DOHH2 (cell line): ENCODE data around the gene FAAH.

Source experiments
- H3F3A ChIP-seq: fragments of 200-600 bp; sonication (generic), shearing (Covaris generic); 2 replicates; pipeline ENCODE4 v1.6.0; 2016; ENCODE audit warnings: antibody characterized with exemption, mild to moderate bottlenecking; ENCODE audit not compliant: control insufficient read depth, insufficient read depth
- H3K27ac ChIP-seq: fragments of 200-600 bp; sonication (generic); 2 replicates; pipeline ENCODE4 v1.5.1; 2014; ENCODE audit warnings: low read depth, mild to moderate bottlenecking, low read length, moderate library complexity
- H3K27me3 ChIP-seq: fragments of 200-600 bp; sonication (generic); 2 replicates; pipeline ENCODE4 v1.6.1; 2014; ENCODE audit warnings: mild to moderate bottlenecking, low read length, mixed read lengths; ENCODE audit not compliant: control insufficient read depth
- H3K36me3 ChIP-seq: fragments of 200-600 bp; sonication (generic); 2 replicates; pipeline ENCODE4 v1.6.1; 2014; ENCODE audit warnings: mild to moderate bottlenecking, low read length, moderate library complexity, mixed read lengths; ENCODE audit not compliant: control insufficient read depth
- H3K4me1 ChIP-seq: fragments of 200-600 bp; sonication (generic); 2 replicates; pipeline ENCODE4 v1.6.1; 2014; ENCODE audit warnings: mild to moderate bottlenecking, low read length, mixed read lengths; ENCODE audit not compliant: control insufficient read depth
- H3K4me2 ChIP-seq: fragments of 200-600 bp; sonication (generic); 2 replicates; pipeline ENCODE4 v1.6.0; 2014; ENCODE audit warnings: mild to moderate bottlenecking, low read length, moderate library complexity
- H3K4me3 ChIP-seq: fragments of 200-600 bp; sonication (generic); 2 replicates; pipeline ENCODE4 v1.5.1; 2014; ENCODE audit warnings: mild to moderate bottlenecking, low read length, mixed read lengths
- H3K79me2 ChIP-seq: fragments of 200-600 bp; sonication (generic); 2 replicates; pipeline ENCODE4 v1.6.1; 2014; ENCODE audit warnings: mild to moderate bottlenecking, low read length, mixed read lengths; ENCODE audit not compliant: control insufficient read depth
- H3K9me2 ChIP-seq: fragments of 200-600 bp; sonication (generic); replicated peaks from 2 replicates; pipeline ENCODE4 v1.6.1; 2014; ENCODE audit warnings: mild to moderate bottlenecking, low read length, mixed read lengths; ENCODE audit not compliant: control insufficient read depth
- H3K9me3 ChIP-seq: fragments of 200-600 bp; sonication (generic); 2 replicates; pipeline ENCODE4 v1.6.1; 2014; ENCODE audit warnings: antibody characterized with exemption, low read length, mixed read lengths; ENCODE audit not compliant: control insufficient read depth, insufficient read depth
- H4K20me1 ChIP-seq: fragments of 200-600 bp; sonication (generic); 2 replicates; pipeline ENCODE4 v1.6.0; 2014; ENCODE audit warnings: low read depth, mild to moderate bottlenecking, antibody characterized with exemption, low read length, moderate library complexity; ENCODE audit not compliant: control insufficient read depth, insufficient read depth
- EZH2phosphoT487 ChIP-seq: fragments of 200-600 bp; sonication (generic); IDR thresholded peaks from 2 replicates; pipeline ENCODE4 v1.6.1; 2017; ENCODE audit warnings: borderline replicate concordance, mild to moderate bottlenecking, antibody characterized with exemption, low read length, moderate library complexity, mixed read lengths
- TF ChIP-seq, protein P1 (sequence below): fragments of 200-600 bp; sonication (generic); IDR thresholded peaks from one replicate; pipeline ENCODE4 v1.5.1; 2014; ENCODE audit warnings: antibody characterized with exemption, mild to moderate bottlenecking, low read depth, low read length; ENCODE audit not compliant: poor library complexity, severe bottlenecking

FAAH gene

GRCh38 chr1:46407636-46408035 lies 13.5 kb downstream of the FAAH start:
- TF ChIP-seq, protein P1, sequence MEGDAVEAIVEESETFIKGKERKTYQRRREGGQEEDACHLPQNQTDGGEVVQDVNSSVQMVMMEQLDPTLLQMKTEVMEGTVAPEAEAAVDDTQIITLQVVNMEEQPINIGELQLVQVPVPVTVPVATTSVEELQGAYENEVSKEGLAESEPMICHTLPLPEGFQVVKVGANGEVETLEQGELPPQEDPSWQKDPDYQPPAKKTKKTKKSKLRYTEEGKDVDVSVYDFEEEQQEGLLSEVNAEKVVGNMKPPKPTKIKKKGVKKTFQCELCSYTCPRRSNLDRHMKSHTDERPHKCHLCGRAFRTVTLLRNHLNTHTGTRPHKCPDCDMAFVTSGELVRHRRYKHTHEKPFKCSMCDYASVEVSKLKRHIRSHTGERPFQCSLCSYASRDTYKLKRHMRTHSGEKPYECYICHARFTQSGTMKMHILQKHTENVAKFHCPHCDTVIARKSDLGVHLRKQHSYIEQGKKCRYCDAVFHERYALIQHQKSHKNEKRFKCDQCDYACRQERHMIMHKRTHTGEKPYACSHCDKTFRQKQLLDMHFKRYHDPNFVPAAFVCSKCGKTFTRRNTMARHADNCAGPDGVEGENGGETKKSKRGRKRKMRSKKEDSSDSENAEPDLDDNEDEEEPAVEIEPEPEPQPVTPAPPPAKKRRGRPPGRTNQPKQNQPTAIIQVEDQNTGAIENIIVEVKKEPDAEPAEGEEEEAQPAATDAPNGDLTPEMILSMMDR, result no peak
- TF ChIP-seq EZH2phosphoT487, result no peak
- no peaks in the 10 kb centered on the region for H3K9me3 ChIP-seq
- H3K4me1 ChIP-seq, result no peaks in the 10 kb centered on the region
- no peaks in the 10 kb centered on the region for H3K9me2 ChIP-seq
- H3K79me2 ChIP-seq, result no peaks in the 10 kb centered on the region
- H3K4me2 ChIP-seq, result no peak overlapping the region
- no peak overlapping the region for H3K4me3 ChIP-seq
- H4K20me1 ChIP-seq, result no peaks in the 10 kb centered on the region
- no peaks in the 10 kb centered on the region for H3K36me3 ChIP-seq
- no peaks in the 10 kb centered on the region for H3F3A ChIP-seq
- H3K27ac ChIP-seq, result no peak overlapping the region
- H3K27me3 ChIP-seq, result no peaks in the 10 kb centered on the region; the same call in 1 of the 2 replicates

- Histone ChIP-seq H4K20me1 (no peaks in the 10 kb centered on the region), H3K27me3 (no peaks in the 10 kb centered on the region; the same call in 1 of the 2 replicates), H3K36me3 (no peaks in the 10 kb centered on the region), H3K27ac (no peak overlapping the region), H3K4me2 (no peak overlapping the region), H3K79me2 (no peaks in the 10 kb centered on the region), H3K9me2 (no peaks in the 10 kb centered on the region), H3K4me3 (no peak overlapping the region), H3F3A (no peaks in the 10 kb centered on the region), H3K9me3 (no peaks in the 10 kb centered on the region), H3K4me1 (no peaks in the 10 kb centered on the region)
- TF ChIP-seq, protein P1, result no peak
- no peak for TF ChIP-seq EZH2phosphoT487
Observed at GRCh38 chr1:46408356-46409062, 14.4 kb downstream of the FAAH start.

DNA sequence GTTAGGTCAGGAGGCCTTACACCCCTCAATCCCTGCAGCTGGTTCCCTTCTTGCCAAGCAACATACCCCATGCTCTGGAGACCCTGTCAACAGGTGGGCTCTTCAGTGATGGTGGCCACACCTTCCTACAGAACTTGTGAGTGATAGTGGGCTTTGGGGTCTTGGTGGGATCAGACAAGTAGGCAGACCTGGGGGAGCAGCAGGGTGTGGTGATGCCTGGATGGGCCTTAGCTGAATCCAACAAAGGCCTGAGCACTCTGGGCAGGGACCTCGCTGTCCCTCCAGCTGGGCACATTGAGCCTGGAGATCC lies 14.9 kb downstream of the FAAH start:
- Histone ChIP-seq H3K4me3 (no peak overlapping the region), H3K9me2 (no peaks in the 10 kb centered on the region), H3K4me1 (no peaks in the 10 kb centered on the region), H3K36me3 (no peaks in the 10 kb centered on the region), H4K20me1 (no peaks in the 10 kb centered on the region), H3F3A (no peaks in the 10 kb centered on the region), H3K27me3 (no peaks in the 10 kb centered on the region; the same call in 1 of the 2 replicates), H3K9me3 (no peaks in the 10 kb centered on the region), H3K79me2 (no peaks in the 10 kb centered on the region), H3K27ac (no peak overlapping the region), H3K4me2 (no peak overlapping the region)
- TF ChIP-seq EZH2phosphoT487, result no peak
- TF ChIP-seq, protein P1, result no peak
